Heart left ventricle (tissue), 13 donors: Measurements from ENCODE around the gene ANGPTL7.

Experiments used
- POLR2A ChIP-seq, 2 donors: fragments of 450-650 bp; IDR thresholded peaks; one replicate each; pipeline ENCODE4 v1.6.1; 2017; ENCODE audit warnings: antibody characterized with exemption in 2 of 2, mild to moderate bottlenecking in 2 of 2, moderate library complexity in 2 of 2
- TF ChIP-seq, protein P1 (sequence below), 12 donors: fragments of 200-600 bp; sonication (generic) in 4 of 12; IDR thresholded peaks; one replicate each; pipeline versions ENCODE4 v1.5.0 to v1.8.0; 2018 to 2022; ENCODE audit warnings: antibody characterized with exemption in 12 of 12, mild to moderate bottlenecking in 5 of 12
- donor health status: ischemic (EF 13 %, LVEDD 7.1; RV severe dilation, severe dysfunction).
- donor health status: DM: no; HTN: yes; CAD: no.
- donor health status: DM: no; HTN: no; CAD: no.
- donor health status: ischemic (EF 25% LVEDD 6.9; RV normal size, moderate dysfunction).
- donor health status: ischemic (EF 25% LVEDD 5.7; RV mildly dilated, moderate dysfunction).
- donor health status: ischemic (EF 35%, LVEDD 5.7; RV mildly dilated, moderate dysfunction).
- donor health status: nonischemic (EF 11% LVEDD 7.7; RV severe dilation, severe dysfunction).
- donor health status: DM: yes; HTN: yes; CAD: no.
- donor health status: PGD.
- donor health status: ischemic (EF 29% LVEDD 5.4; RV normal size, mild dysfunction).
- donor health status: nonischemic (EF 23%, LVEDD 6.1; RV moderate dilation, normal function).

DNA sequence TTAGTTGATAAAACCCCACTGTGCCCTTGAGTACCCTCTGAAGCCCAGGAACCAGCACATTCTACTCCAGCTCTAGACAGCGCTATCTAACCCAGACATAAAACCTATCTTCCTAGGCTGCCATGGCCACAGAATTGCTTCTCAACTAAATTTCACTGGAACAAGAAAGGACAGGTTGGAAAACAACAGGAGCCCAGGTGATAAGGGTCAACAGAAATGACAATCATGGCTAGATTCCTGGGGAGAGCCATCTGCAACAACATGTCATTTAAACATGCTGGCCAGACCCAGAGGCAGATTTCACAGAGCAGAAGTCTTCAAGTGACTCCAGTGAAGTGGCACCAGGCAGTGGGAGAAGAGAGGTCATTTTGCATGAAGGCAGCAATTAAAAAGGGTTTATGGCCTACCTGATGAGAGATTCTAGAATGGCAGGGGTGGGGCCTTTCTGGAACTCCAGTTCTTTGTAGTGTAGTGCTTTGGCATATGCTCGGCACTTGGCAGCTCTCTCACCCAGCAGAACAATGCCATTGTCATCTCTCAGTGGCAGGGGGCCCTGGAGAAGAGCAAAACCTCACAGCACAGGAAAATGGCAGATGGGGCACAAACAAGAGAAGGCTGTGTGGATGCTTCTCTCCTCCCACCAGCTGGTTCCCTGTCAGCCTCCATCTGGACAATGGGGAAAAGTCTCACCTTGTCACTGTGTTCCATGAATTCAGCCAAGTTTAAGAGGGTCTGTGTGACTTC, 9.9 kb downstream of the ANGPTL7 start:
- TF ChIP-seq, protein P1, sequence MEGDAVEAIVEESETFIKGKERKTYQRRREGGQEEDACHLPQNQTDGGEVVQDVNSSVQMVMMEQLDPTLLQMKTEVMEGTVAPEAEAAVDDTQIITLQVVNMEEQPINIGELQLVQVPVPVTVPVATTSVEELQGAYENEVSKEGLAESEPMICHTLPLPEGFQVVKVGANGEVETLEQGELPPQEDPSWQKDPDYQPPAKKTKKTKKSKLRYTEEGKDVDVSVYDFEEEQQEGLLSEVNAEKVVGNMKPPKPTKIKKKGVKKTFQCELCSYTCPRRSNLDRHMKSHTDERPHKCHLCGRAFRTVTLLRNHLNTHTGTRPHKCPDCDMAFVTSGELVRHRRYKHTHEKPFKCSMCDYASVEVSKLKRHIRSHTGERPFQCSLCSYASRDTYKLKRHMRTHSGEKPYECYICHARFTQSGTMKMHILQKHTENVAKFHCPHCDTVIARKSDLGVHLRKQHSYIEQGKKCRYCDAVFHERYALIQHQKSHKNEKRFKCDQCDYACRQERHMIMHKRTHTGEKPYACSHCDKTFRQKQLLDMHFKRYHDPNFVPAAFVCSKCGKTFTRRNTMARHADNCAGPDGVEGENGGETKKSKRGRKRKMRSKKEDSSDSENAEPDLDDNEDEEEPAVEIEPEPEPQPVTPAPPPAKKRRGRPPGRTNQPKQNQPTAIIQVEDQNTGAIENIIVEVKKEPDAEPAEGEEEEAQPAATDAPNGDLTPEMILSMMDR (IDR thresholded peaks at IDR 0.05) = no peak
- TF ChIP-seq POLR2A (IDR thresholded peaks at IDR 0.05) = no peak
